ENCODE measurements around the gene TRPV5. TPM values are rescaled to one million over a fixed set of nuclear protein-coding genes. Genes with fewer than 3 reads are reported as not detected.

Gene TRPV5
- total RNA-seq, 1 donor from 2014 or later, result not detected

DNA sequence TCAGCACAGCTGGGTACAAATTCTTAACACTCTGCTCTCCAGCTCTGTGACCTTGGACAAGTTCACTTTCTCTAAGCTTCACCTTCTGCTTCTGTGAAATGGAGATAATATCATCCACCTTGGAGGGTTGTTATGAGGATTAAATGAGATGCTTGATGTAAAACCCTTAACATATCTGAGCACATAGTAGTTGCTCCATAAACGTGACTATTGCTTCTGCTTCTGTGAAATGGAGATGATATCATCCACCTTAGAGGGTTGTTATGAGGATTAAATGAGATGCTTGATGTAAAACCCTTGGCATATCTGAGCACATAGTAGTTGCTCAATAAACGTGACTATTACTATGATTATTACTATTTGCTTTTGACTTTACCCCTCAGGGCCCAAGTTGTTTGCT is 64.1 kb downstream of the TRPV5 start:
- no peaks in the 10 kb centered on the region for H3K27me3 Mint-ChIP-seq (ENCODE audit: unreplicated experiment)
- H3K4me3 Mint-ChIP-seq (ENCODE audit: unreplicated experiment), result no peak overlapping the region
- TF ChIP-seq, protein P1, sequence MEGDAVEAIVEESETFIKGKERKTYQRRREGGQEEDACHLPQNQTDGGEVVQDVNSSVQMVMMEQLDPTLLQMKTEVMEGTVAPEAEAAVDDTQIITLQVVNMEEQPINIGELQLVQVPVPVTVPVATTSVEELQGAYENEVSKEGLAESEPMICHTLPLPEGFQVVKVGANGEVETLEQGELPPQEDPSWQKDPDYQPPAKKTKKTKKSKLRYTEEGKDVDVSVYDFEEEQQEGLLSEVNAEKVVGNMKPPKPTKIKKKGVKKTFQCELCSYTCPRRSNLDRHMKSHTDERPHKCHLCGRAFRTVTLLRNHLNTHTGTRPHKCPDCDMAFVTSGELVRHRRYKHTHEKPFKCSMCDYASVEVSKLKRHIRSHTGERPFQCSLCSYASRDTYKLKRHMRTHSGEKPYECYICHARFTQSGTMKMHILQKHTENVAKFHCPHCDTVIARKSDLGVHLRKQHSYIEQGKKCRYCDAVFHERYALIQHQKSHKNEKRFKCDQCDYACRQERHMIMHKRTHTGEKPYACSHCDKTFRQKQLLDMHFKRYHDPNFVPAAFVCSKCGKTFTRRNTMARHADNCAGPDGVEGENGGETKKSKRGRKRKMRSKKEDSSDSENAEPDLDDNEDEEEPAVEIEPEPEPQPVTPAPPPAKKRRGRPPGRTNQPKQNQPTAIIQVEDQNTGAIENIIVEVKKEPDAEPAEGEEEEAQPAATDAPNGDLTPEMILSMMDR (IDR thresholded peaks at IDR 0.05), result no peak
- no peak overlapping the region for H3K27ac Mint-ChIP-seq (ENCODE audit: unreplicated experiment)
- no peaks in the 10 kb centered on the region for H3K36me3 Mint-ChIP-seq (ENCODE audit: unreplicated experiment)
- no peaks in the 10 kb centered on the region for H3K4me1 Mint-ChIP-seq (ENCODE audit: unreplicated experiment)
- DNase-seq (ENCODE audit: extremely low spot score, unreplicated experiment), result no peak
- no peaks in the 10 kb centered on the region for H3K9me3 Mint-ChIP-seq (ENCODE audit: unreplicated experiment)

DNA sequence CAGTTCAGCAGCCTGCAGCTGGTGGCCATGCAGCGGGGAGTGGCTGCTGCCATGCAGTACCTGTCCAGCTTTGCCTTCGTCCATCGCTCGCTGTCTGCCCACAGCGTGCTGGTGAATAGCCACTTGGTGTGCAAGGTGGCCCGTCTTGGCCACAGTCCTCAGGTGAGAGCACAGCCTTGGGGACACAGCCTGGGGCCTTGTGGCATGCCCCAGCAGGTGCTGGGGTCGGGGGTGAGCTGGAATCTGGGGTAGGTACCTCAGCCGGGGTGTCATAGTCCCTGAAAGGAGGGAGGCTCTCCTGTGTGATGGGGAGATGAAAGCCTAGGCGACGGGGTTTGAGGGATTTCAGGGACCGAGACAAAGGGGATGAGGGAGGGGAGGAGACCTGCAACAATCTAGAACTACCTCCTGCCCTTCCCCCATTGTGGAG is 64.5 kb downstream of the TRPV5 start:
- Mint-ChIP-seq H3K27ac (ENCODE audit: unreplicated experiment) (no peak overlapping the region), H3K9me3 (ENCODE audit: unreplicated experiment) (no peaks in the 10 kb centered on the region), H3K36me3 (ENCODE audit: unreplicated experiment) (no peaks in the 10 kb centered on the region), H3K27me3 (ENCODE audit: unreplicated experiment) (no peaks in the 10 kb centered on the region), H3K4me3 (ENCODE audit: unreplicated experiment) (no peak overlapping the region), H3K4me1 (ENCODE audit: unreplicated experiment) (no peaks in the 10 kb centered on the region)
- DNase-seq (ENCODE audit: extremely low spot score, unreplicated experiment), result no peak
- TF ChIP-seq, protein P1 (IDR thresholded peaks at IDR 0.05), result no peak

DNA sequence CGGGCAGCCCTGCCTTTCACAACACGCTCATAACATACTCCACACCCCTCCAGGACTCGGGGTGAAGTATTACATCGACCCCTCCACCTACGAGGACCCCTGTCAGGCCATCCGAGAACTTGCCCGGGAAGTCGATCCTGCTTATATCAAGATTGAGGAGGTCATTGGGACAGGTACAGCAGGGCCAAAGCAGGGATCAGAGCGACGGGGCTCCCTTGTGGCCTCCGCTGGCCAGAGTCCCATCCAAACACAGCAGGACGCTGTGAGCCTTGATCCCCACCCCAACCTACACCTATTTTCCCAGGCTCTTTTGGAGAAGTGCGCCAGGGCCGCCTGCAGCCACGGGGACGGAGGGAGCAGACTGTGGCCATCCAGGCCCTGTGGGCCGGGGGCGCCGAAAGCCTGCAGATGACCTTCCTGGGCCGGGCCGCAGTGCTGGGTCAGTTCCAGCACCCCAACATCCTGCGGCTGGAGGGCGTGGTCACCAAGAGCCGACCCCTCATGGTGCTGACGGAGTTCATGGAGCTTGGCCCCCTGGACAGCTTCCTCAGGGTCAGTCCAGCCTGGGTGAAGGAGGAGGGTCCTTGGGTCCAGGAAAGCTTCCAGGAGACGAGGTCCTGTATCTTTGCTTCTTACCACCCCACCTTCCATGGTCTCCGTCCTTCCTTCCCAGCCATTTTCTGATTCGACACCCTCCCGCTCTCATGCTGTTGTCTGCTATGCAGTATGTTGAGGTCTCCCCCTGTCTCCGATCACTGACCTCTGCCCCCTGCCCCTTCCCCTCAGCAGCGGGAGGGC is 65.2 kb downstream of the TRPV5 start:
- no peak overlapping the region for H3K27ac Mint-ChIP-seq (ENCODE audit: unreplicated experiment)
- no peak overlapping the region for H3K4me3 Mint-ChIP-seq (ENCODE audit: unreplicated experiment)
- TF ChIP-seq, protein P1 (IDR thresholded peaks at IDR 0.05), result no peak
- no peaks in the 10 kb centered on the region for H3K36me3 Mint-ChIP-seq (ENCODE audit: unreplicated experiment)
- H3K9me3 Mint-ChIP-seq (ENCODE audit: unreplicated experiment), result no peaks in the 10 kb centered on the region
- no peaks in the 10 kb centered on the region for H3K4me1 Mint-ChIP-seq (ENCODE audit: unreplicated experiment)
- H3K27me3 Mint-ChIP-seq (ENCODE audit: unreplicated experiment), result no peaks in the 10 kb centered on the region
- DNase-seq (ENCODE audit: extremely low spot score, unreplicated experiment), result no peak

DNA sequence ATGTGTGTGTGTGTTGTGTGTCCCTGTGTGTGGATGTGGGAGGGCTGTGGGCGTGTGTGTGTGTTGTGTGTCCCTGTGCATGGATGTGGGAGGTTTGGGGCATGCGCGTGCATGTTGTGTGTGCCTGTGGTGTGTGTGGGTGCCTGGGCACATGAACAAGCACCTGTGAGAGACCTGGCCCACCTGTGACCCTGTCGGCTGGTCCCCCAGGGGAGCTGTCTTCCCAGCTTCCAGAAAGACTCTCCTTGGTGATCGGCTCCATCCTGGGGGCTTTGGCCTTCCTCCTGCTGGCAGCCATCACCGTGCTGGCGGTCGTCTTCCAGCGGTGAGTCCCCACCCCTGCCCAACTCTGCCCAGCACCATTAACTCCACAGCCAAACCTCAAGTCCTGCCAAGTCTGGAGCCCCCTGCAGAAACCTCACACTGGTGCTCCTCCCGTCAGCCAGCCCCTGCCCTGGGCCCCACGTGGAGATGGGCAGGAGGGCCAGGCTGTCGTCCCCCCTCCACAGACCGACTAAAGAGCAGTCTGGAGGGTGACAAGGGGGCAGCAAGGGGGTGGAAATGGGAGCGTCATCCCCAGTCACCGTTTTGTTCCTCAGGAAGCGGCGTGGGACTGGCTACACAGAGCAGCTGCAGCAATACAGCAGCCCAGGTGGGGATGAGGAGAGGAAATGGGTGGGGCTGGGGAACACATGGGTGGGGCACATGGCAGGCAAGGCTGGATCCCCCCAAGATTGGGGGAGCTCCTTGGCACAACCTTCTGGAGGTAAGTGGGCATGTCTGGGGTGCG is 66.0 kb downstream of the TRPV5 start:
- H3K27ac Mint-ChIP-seq (ENCODE audit: unreplicated experiment), result no peak overlapping the region
- H3K4me3 Mint-ChIP-seq (ENCODE audit: unreplicated experiment), result no peak overlapping the region
- no peaks in the 10 kb centered on the region for H3K9me3 Mint-ChIP-seq (ENCODE audit: unreplicated experiment)
- no peaks in the 10 kb centered on the region for H3K27me3 Mint-ChIP-seq (ENCODE audit: unreplicated experiment)
- no peak for DNase-seq (ENCODE audit: extremely low spot score, unreplicated experiment)
- H3K36me3 Mint-ChIP-seq (ENCODE audit: unreplicated experiment), result no peaks in the 10 kb centered on the region
- no peaks in the 10 kb centered on the region for H3K4me1 Mint-ChIP-seq (ENCODE audit: unreplicated experiment)
- TF ChIP-seq, protein P1 (IDR thresholded peaks at IDR 0.05), result no peak

DNA sequence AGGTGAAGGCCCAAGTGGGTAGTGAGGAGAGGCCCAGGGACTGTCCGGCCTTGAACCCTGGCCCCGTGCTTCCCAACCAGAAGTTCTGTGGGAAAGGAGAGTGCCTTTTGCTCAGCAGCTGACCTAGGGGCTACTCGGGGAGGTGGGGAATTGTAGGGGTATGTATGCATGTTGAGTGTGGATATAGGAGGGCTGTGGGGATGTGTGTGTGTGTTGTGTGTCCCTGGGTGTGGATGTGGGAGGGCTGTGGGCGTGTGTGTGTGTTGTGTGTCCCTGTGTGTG is 66.5 kb downstream of the TRPV5 start:
- TF ChIP-seq, protein P1 (IDR thresholded peaks at IDR 0.05), result no peak
- Mint-ChIP-seq H3K4me3 (ENCODE audit: unreplicated experiment) (no peak overlapping the region), H3K27me3 (ENCODE audit: unreplicated experiment) (no peaks in the 10 kb centered on the region), H3K36me3 (ENCODE audit: unreplicated experiment) (no peaks in the 10 kb centered on the region), H3K4me1 (ENCODE audit: unreplicated experiment) (no peaks in the 10 kb centered on the region), H3K27ac (ENCODE audit: unreplicated experiment) (no peak overlapping the region), H3K9me3 (ENCODE audit: unreplicated experiment) (no peaks in the 10 kb centered on the region)
- no peak for DNase-seq (ENCODE audit: extremely low spot score, unreplicated experiment)
